Subcutaneous adipose tissue (tissue), 4 donors: ENCODE results near the gene WDR46. TPM values are rescaled to one million over a fixed set of nuclear protein-coding genes. Genes with fewer than 3 reads are reported as not detected.

Experiments
- CTCF ChIP-seq: fragments of 450-650 bp; IDR thresholded peaks from one replicate; pipeline ENCODE4 v1.5.1; 2016; ENCODE audit warnings: low read depth, mild to moderate bottlenecking, control low read depth, antibody characterized with exemption, moderate library complexity
- total RNA-seq, 4 donors: library from RNA; depleted of rRNA; stranded (reverse); fragments of >200 nt; gene quantifications; one replicate each; pipeline ENCODE4 v1.1.0, GENCODE V29; 2016

WDR46 gene
- total RNA-seq, 4 donors from 2014 or later, result 40.7 to 62.9 (median 50.6) TPM

- no peak for TF ChIP-seq CTCF
Observed at GRCh38 chr6:33248643-33248931, 40.5 kb downstream of the WDR46 start.

- TF ChIP-seq CTCF, result no peak
Observed at GRCh38 chr6:33247977-33248642, 40.9 kb downstream of the WDR46 start.

- TF ChIP-seq CTCF, result no peak
Observed at GRCh38 chr6:33243476-33243875, 45.6 kb downstream of the WDR46 start.

GRCh38 chr6:33241968-33242367 is 47.1 kb downstream of the WDR46 start:
- TF ChIP-seq CTCF, result no peak

- TF ChIP-seq CTCF, result no peak
Observed at GRCh38 chr6:33237741-33238140, 51.3 kb downstream of the WDR46 start.

GRCh38 chr6:33236852-33237251 is 52.2 kb downstream of the WDR46 start:
- TF ChIP-seq CTCF, result no peak

- no peak for TF ChIP-seq CTCF
Observed at GRCh38 chr6:33236328-33236727, 52.7 kb downstream of the WDR46 start.

- TF ChIP-seq CTCF, result no peak
Observed at GRCh38 chr6:33235221-33235634, 53.8 kb downstream of the WDR46 start.
